ENCODE measurements around the gene TBC1D17. TPM values are rescaled to one million over a fixed set of nuclear protein-coding genes. Genes with fewer than 3 reads are reported as not detected.

Gene TBC1D17
- total RNA-seq, 1 donor: 23.3 TPM

DNA sequence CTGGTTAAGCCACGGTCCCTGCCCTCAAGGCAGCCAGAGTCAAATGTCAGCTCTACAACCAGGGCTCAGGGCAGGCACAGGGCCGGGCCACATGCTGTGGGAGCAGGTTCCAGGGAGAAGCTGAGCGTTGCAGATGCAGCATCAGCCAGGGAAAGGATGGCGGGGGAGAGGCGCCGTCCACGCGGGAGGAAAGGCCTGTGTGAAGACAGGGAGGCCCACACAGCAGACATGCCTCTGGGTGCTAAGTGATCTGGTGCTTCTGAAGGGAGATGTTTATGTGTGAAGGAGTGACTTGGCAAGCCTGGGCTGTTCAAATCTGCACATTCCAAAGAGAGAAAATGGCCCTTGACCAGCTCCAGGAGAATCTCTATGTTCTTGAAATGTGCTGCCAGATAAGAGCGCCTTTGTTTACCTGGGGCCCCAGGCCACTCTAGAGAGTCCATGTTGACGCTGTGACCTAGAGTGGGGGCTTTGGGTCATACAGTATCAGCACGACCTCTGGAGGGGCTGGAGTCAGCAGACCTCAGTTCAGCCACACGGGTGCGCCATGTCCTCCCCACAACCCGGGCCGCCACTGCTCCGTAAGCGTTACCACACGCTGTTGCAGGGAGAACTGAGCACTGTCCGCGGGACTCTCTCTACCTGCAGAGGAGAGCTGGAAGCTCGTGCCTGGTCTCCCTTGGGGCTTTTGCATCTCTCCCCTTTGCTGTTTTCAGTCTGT, 35.6 kb downstream of the TBC1D17 start:
- TF ChIP-seq, protein P1, sequence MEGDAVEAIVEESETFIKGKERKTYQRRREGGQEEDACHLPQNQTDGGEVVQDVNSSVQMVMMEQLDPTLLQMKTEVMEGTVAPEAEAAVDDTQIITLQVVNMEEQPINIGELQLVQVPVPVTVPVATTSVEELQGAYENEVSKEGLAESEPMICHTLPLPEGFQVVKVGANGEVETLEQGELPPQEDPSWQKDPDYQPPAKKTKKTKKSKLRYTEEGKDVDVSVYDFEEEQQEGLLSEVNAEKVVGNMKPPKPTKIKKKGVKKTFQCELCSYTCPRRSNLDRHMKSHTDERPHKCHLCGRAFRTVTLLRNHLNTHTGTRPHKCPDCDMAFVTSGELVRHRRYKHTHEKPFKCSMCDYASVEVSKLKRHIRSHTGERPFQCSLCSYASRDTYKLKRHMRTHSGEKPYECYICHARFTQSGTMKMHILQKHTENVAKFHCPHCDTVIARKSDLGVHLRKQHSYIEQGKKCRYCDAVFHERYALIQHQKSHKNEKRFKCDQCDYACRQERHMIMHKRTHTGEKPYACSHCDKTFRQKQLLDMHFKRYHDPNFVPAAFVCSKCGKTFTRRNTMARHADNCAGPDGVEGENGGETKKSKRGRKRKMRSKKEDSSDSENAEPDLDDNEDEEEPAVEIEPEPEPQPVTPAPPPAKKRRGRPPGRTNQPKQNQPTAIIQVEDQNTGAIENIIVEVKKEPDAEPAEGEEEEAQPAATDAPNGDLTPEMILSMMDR (IDR thresholded peaks at IDR 0.05; ENCODE audit: insufficient read depth, low read depth, low read length): no peak
- no peak overlapping the region for H3K4me3 ChIP-seq (ENCODE audit: low read depth, low read length)
- peak; percentile 30 for DNase-seq (ENCODE audit: low read depth)

- DNase-seq (ENCODE audit: low read depth): no peak
- TF ChIP-seq, protein P1 (IDR thresholded peaks at IDR 0.05; ENCODE audit: insufficient read depth, low read depth, low read length): no peak
- no peak overlapping the region for H3K4me3 ChIP-seq (ENCODE audit: low read depth, low read length)
Observed at GRCh38 chr19:49913720-49914119, 36.2 kb downstream of the TBC1D17 start.

DNA sequence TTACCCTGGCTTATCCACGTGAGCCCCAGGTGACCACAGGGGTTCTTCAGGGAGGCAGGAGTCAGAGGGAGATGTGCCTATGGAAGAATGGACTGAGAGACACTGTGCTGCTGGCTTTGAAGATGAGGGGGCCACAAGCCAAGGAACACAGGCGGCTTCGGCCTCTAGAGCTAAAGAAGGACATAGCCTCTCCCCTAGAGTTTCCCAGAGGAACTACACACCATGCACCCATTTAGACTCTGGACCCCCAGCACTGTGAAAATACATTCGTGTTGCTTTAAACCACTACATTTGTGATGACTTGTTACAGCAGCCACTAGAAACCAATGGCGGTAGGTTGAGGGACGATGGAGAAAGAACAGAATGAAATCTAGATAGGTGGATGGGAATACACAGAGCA, 37.8 kb downstream of the TBC1D17 start:
- H3K4me3 ChIP-seq (ENCODE audit: low read depth, low read length): no peak overlapping the region
- DNase-seq (ENCODE audit: low read depth): no peak
- TF ChIP-seq, protein P1 (IDR thresholded peaks at IDR 0.05; ENCODE audit: insufficient read depth, low read depth, low read length): no peak

GRCh38 chr19:49916839-49917733, 39.6 kb downstream of the TBC1D17 start:
- no peak overlapping the region for H3K4me3 ChIP-seq (ENCODE audit: low read depth, low read length)
- DNase-seq (ENCODE audit: low read depth): no peak
- TF ChIP-seq, protein P1 (IDR thresholded peaks at IDR 0.05; ENCODE audit: insufficient read depth, low read depth, low read length): no peak

DNA sequence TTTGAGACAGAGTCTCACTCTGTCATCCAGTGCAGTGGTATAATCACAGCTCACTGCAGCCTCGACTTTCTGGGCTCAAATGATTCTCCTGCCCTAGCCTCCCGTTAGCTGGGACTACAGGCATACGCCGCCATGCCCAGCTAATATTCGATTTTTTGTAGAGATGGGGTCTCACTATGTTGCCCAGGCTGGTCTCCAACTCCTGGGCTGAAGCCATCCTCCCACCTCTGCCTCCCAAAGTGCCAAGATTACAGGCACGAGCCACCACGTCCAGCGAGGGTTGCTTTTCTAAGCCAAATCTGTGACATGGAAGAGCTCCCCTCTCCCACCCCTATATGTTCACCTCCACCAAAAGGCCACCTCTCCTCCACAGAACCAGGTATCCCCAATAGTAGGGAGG, 40.6 kb downstream of the TBC1D17 start:
- TF ChIP-seq, protein P1 (IDR thresholded peaks at IDR 0.05; ENCODE audit: insufficient read depth, low read depth, low read length): no peak
- DNase-seq (ENCODE audit: low read depth): no peak
- no peak overlapping the region for H3K4me3 ChIP-seq (ENCODE audit: low read depth, low read length)

GRCh38 chr19:49920624-49921363, 43.3 kb downstream of the TBC1D17 start:
- TF ChIP-seq, protein P1 (IDR thresholded peaks at IDR 0.05; ENCODE audit: insufficient read depth, low read depth, low read length): no peak
- no peak for DNase-seq (ENCODE audit: low read depth)
- no peak overlapping the region for H3K4me3 ChIP-seq (ENCODE audit: low read depth, low read length)

All from fibroblast of villous mesenchyme (primary cell).